Mucosa of stomach (tissue), 1 donor: ENCODE data around the gene PRKG1.

ENCODE experiments used
- H3K27me3 ChIP-seq: one replicate; pipeline ENCODE4 v1.7.0; 2013; ENCODE audit warnings: mild to moderate bottlenecking, low read length; ENCODE audit not compliant: control insufficient read depth, insufficient read depth
- H3K36me3 ChIP-seq: one replicate; pipeline ENCODE4 v1.7.0; 2013; ENCODE audit warnings: low read length; ENCODE audit not compliant: control insufficient read depth, insufficient read depth
- H3K4me1 ChIP-seq: one replicate; pipeline ENCODE4 v1.7.0; 2013; ENCODE audit warnings: mild to moderate bottlenecking, low read length; ENCODE audit not compliant: control insufficient read depth, insufficient read depth
- H3K4me3 ChIP-seq: one replicate; pipeline ENCODE4 v1.7.0; 2013; ENCODE audit warnings: low read length
- H3K9ac ChIP-seq: one replicate; pipeline ENCODE4 v1.7.0; 2013; ENCODE audit warnings: mild to moderate bottlenecking, low read length, moderate library complexity
- H3K9me3 ChIP-seq: one replicate; pipeline ENCODE4 v1.7.0; 2013; ENCODE audit warnings: mild to moderate bottlenecking, low read length, moderate library complexity; ENCODE audit not compliant: control insufficient read depth
- donor health status: Pancreatic carcinoma.

Gene PRKG1

DNA sequence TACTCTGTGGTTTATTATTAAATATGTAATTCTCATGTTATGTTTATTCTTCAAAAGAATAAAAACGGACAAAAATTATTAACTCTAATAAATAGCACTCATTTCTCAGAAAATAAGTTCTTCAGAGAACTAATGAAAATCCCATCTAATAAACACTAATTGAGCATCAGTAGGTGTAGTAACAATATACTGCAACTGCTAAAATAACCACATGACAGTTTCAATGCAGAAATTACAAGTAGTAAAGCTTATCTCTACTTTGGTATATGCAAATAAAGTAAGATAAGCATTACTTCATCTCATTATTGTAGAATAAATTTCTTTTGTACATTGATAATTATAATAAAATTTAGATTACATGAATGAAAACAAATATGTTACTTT is 1183.4 kb downstream of the PRKG1 start:
- no peaks in the 10 kb centered on the region for H3K36me3 ChIP-seq
- H3K4me1 ChIP-seq, result no peaks in the 10 kb centered on the region
- H3K9ac ChIP-seq, result no peak overlapping the region
- no peaks in the 10 kb centered on the region for H3K27me3 ChIP-seq
- H3K9me3 ChIP-seq, result no peaks in the 10 kb centered on the region
- no peak overlapping the region for H3K4me3 ChIP-seq

GRCh38 chr10:52258799-52259425 is 1184.6 kb downstream of the PRKG1 start:
- H3K4me1 ChIP-seq, result no peaks in the 10 kb centered on the region

DNA sequence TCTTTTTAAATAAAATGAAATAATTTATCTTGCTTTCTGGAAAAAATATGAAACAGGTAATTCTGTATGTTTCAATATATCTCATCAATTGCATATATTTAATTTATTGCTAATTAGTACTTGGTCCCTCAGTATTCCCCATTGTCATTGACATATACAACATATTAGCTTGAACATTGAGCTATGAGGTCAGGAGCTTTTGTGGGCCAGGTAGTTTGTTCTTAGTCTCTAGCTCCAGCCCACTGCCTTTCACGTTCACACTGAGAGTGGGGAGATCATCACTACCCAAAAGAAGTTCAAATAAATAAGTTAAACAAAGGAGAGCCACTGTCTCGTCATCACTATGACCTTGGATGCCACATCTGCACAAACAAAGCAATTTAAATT is 1185.1 kb downstream of the PRKG1 start:
- no peaks in the 10 kb centered on the region for H3K4me1 ChIP-seq
- H3K4me3 ChIP-seq, result no peak overlapping the region
- no peaks in the 10 kb centered on the region for H3K27me3 ChIP-seq
- H3K9ac ChIP-seq, result no peak overlapping the region
- H3K9me3 ChIP-seq, result no peaks in the 10 kb centered on the region
- H3K36me3 ChIP-seq, result no peaks in the 10 kb centered on the region

More at GRCh38 chr10:52258799-52259425, 1184.6 kb downstream of the PRKG1 start:
- Histone ChIP-seq H3K27me3 (no peaks in the 10 kb centered on the region), H3K36me3 (no peaks in the 10 kb centered on the region), H3K9ac (no peak overlapping the region), H3K4me3 (no peak overlapping the region), H3K9me3 (no peaks in the 10 kb centered on the region)

GRCh38 chr10:52261362-52261761 is 1187.1 kb downstream of the PRKG1 start:
- Histone ChIP-seq H3K9ac (no peak overlapping the region), H3K9me3 (no peaks in the 10 kb centered on the region), H3K27me3 (no peaks in the 10 kb centered on the region), H3K36me3 (no peaks in the 10 kb centered on the region), H3K4me3 (no peak overlapping the region), H3K4me1 (no peaks in the 10 kb centered on the region)

- Histone ChIP-seq H3K36me3 (no peaks in the 10 kb centered on the region), H3K4me3 (no peak overlapping the region), H3K27me3 (no peaks in the 10 kb centered on the region), H3K9me3 (no peaks in the 10 kb centered on the region), H3K9ac (no peak overlapping the region), H3K4me1 (no peaks in the 10 kb centered on the region)
Observed at GRCh38 chr10:52265131-52265926, 1191.0 kb downstream of the PRKG1 start.

DNA sequence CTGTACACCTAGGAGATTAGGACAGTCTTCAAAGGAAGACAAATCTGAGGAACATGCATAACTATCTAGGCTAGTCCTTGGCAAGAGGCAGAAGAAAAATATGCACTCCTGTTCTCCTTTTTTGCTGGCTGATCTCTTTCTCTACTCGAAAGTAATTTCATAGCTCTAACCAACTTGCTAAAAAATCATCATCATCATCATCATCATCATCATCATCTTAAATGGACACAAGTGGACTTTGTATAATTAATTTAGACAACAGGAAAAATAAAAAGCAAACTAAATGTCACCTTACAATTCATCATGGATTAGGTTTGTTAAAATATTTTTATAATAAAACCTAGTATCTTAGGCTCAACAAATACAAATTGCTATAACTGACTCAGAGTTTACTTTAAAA is 1192.6 kb downstream of the PRKG1 start:
- H3K27me3 ChIP-seq, result no peaks in the 10 kb centered on the region
- no peaks in the 10 kb centered on the region for H3K36me3 ChIP-seq
- H3K9ac ChIP-seq, result no peak overlapping the region
- H3K4me1 ChIP-seq, result no peaks in the 10 kb centered on the region
- no peaks in the 10 kb centered on the region for H3K9me3 ChIP-seq
- no peak overlapping the region for H3K4me3 ChIP-seq

DNA sequence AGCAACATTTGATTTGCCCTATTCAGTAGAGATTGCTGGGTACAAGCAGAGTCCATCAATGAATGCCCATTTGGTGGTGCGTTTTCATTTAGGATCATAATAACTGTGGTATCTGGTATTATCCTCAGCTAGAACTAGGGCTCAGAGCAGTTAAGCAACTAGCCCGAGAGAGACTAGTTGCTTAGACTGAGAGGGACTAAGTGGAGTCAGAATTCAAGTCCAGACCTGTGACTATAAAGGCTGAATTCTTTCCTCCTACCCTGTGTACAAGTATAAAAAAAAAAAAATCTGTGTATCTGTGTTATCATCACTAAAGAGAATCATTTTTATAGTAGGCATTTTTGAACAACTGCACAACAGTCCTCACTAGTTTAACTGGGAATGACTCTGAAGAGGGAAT is 1194.5 kb downstream of the PRKG1 start:
- no peaks in the 10 kb centered on the region for H3K9me3 ChIP-seq
- H3K4me1 ChIP-seq, result no peaks in the 10 kb centered on the region
- no peak overlapping the region for H3K9ac ChIP-seq
- H3K36me3 ChIP-seq, result no peaks in the 10 kb centered on the region
- no peak overlapping the region for H3K4me3 ChIP-seq
- no peaks in the 10 kb centered on the region for H3K27me3 ChIP-seq

- no peaks in the 10 kb centered on the region for H3K36me3 ChIP-seq
- H3K9me3 ChIP-seq, result no peaks in the 10 kb centered on the region
- no peaks in the 10 kb centered on the region for H3K4me1 ChIP-seq
- H3K9ac ChIP-seq, result no peak overlapping the region
- no peak overlapping the region for H3K4me3 ChIP-seq
- no peaks in the 10 kb centered on the region for H3K27me3 ChIP-seq
Observed at GRCh38 chr10:52269233-52269632, 1194.9 kb downstream of the PRKG1 start.

GRCh38 chr10:52276163-52276562 is 1201.9 kb downstream of the PRKG1 start:
- H3K4me1 ChIP-seq, result no peaks in the 10 kb centered on the region
- no peak overlapping the region for H3K9ac ChIP-seq
- H3K36me3 ChIP-seq, result no peaks in the 10 kb centered on the region
- no peak overlapping the region for H3K4me3 ChIP-seq
- H3K27me3 ChIP-seq, result no peaks in the 10 kb centered on the region
- no peaks in the 10 kb centered on the region for H3K9me3 ChIP-seq

DNA sequence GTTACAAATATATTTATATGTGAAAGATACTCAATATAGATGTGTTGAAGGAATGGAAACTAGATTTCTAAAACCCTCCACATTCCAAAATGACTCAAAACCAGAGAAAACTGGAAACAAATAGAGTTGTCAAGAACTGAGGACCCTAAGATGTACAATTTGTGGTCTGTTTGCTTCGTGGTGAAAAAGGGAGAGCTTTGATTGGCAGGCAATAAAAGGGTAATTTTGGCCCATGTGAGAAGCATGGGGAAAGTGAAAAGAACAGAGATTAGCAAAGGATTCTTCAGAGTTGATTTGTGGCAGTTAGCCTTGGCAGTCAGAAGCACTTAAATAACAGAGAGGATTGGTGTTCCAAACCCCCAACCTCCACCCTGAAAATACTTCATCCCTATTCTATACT is 1202.7 kb downstream of the PRKG1 start:
- Histone ChIP-seq H3K36me3 (no peaks in the 10 kb centered on the region), H3K9me3 (no peaks in the 10 kb centered on the region), H3K4me1 (no peaks in the 10 kb centered on the region), H3K27me3 (no peaks in the 10 kb centered on the region), H3K9ac (no peak overlapping the region), H3K4me3 (no peak overlapping the region)

DNA sequence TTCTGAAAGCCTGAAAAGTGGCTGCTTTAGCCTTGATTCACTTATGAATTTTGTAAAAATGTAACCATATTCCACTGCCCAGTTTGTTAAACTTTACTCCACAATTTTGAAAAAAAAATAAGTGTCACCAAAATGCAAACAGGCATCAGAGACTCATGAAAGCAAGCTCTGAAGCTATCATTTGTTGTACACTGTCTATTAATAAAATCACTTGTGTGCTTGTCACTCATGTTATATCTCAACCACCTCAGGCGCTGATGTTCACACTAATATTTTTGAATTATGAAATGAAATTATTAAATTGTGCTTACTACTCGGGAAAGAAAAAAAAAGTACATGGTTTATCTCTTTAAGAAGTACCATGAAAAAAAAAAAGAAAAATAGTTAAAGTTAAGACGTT is 1205.3 kb downstream of the PRKG1 start:
- no peak overlapping the region for H3K9ac ChIP-seq
- no peaks in the 10 kb centered on the region for H3K9me3 ChIP-seq
- H3K27me3 ChIP-seq, result no peaks in the 10 kb centered on the region
- no peak overlapping the region for H3K4me3 ChIP-seq
- no peaks in the 10 kb centered on the region for H3K36me3 ChIP-seq
- H3K4me1 ChIP-seq, result no peaks in the 10 kb centered on the region

GRCh38 chr10:52280051-52280450 is 1205.8 kb downstream of the PRKG1 start:
- H3K9ac ChIP-seq, result no peak overlapping the region
- H3K4me1 ChIP-seq, result no peaks in the 10 kb centered on the region
- no peaks in the 10 kb centered on the region for H3K9me3 ChIP-seq
- H3K4me3 ChIP-seq, result no peak overlapping the region
- H3K36me3 ChIP-seq, result no peaks in the 10 kb centered on the region
- H3K27me3 ChIP-seq, result no peaks in the 10 kb centered on the region
